ENCODE results near the gene ATG16L2.

DNA sequence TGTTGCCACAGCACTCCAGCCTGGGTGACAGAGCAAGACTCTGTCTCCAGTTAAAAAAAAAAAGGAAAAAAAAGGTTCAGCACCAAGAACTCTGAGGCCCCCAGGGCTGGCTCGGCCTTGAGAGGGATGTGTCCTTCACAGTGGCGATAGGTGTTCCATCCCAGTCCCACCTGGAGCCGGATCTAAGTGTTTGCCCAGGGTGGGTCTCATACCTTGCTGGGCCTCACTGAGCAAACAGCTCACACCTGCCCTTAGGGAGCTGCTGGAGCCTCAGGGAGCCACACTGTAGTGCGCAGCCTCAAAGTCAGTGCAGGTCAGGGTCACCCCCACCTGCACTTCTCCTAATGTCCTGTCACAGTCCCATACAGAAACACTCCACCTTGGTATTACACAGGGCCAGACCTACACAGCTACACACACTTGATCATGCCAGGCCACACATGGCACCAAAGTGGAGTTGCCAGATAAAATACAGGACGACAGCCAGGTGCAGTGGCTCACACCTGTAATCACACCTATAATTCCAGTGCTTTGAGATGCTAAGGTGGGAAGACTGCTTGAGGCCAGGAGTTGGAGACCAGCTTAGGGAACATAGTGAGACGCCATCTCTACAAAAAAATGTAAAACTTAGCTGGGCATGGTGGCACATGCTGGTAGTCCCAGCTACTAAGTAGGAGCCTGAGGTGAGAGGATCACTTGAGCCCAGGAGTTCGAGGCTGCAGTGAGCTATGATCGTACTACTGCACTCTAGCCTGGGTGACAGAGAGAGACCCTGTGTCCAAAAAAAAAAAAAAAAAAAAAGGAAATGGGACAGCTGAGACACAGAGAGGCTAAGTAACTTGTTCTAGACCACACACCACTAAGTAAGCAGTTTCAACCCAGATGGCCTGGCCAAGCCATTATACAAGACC, 27.7 kb upstream of the ATG16L2 start:
- TF ChIP-seq ZFP3 (CRISPR knock-in tag; IDR thresholded peaks at IDR 0.05): no peak
- no peak for TF ChIP-seq SNAI2 (CRISPR knock-in tag; IDR thresholded peaks at IDR 0.05)
- TF ChIP-seq, protein P1, sequence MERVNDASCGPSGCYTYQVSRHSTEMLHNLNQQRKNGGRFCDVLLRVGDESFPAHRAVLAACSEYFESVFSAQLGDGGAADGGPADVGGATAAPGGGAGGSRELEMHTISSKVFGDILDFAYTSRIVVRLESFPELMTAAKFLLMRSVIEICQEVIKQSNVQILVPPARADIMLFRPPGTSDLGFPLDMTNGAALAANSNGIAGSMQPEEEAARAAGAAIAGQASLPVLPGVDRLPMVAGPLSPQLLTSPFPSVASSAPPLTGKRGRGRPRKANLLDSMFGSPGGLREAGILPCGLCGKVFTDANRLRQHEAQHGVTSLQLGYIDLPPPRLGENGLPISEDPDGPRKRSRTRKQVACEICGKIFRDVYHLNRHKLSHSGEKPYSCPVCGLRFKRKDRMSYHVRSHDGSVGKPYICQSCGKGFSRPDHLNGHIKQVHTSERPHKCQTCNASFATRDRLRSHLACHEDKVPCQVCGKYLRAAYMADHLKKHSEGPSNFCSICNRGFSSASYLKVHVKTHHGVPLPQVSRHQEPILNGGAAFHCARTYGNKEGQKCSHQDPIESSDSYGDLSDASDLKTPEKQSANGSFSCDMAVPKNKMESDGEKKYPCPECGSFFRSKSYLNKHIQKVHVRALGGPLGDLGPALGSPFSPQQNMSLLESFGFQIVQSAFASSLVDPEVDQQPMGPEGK (CRISPR knock-in tag; IDR thresholded peaks at IDR 0.05; ENCODE audit: borderline replicate concordance): no peak
- TF ChIP-seq ARNTL (CRISPR knock-in tag; IDR thresholded peaks at IDR 0.05; ENCODE audit: borderline replicate concordance, low read depth): no peak
- no peak for TF ChIP-seq RARB (CRISPR knock-in tag; IDR thresholded peaks at IDR 0.05)
- TF ChIP-seq ISL1 (CRISPR knock-in tag; IDR thresholded peaks at IDR 0.05): no peak
- TF ChIP-seq, protein P2, sequence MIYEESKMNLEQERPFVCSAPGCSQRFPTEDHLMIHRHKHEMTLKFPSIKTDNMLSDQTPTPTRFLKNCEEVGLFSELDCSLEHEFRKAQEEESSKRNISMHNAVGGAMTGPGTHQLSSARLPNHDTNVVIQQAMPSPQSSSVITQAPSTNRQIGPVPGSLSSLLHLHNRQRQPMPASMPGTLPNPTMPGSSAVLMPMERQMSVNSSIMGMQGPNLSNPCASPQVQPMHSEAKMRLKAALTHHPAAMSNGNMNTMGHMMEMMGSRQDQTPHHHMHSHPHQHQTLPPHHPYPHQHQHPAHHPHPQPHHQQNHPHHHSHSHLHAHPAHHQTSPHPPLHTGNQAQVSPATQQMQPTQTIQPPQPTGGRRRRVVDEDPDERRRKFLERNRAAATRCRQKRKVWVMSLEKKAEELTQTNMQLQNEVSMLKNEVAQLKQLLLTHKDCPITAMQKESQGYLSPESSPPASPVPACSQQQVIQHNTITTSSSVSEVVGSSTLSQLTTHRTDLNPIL (CRISPR knock-in tag; IDR thresholded peaks at IDR 0.05; ENCODE audit: low read depth): no peak
- no peak for TF ChIP-seq PPARA (CRISPR knock-in tag; IDR thresholded peaks at IDR 0.05; ENCODE audit: borderline replicate concordance)
- no peak for TF ChIP-seq TOX (CRISPR knock-in tag; IDR thresholded peaks at IDR 0.05; ENCODE audit: borderline replicate concordance)
- TF ChIP-seq, protein P3, sequence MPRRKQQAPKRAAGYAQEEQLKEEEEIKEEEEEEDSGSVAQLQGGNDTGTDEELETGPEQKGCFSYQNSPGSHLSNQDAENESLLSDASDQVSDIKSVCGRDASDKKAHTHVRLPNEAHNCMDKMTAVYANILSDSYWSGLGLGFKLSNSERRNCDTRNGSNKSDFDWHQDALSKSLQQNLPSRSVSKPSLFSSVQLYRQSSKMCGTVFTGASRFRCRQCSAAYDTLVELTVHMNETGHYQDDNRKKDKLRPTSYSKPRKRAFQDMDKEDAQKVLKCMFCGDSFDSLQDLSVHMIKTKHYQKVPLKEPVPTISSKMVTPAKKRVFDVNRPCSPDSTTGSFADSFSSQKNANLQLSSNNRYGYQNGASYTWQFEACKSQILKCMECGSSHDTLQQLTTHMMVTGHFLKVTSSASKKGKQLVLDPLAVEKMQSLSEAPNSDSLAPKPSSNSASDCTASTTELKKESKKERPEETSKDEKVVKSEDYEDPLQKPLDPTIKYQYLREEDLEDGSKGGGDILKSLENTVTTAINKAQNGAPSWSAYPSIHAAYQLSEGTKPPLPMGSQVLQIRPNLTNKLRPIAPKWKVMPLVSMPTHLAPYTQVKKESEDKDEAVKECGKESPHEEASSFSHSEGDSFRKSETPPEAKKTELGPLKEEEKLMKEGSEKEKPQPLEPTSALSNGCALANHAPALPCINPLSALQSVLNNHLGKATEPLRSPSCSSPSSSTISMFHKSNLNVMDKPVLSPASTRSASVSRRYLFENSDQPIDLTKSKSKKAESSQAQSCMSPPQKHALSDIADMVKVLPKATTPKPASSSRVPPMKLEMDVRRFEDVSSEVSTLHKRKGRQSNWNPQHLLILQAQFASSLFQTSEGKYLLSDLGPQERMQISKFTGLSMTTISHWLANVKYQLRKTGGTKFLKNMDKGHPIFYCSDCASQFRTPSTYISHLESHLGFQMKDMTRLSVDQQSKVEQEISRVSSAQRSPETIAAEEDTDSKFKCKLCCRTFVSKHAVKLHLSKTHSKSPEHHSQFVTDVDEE (CRISPR knock-in tag; IDR thresholded peaks at IDR 0.05): no peak
- TF ChIP-seq ZFP30 (CRISPR knock-in tag; IDR thresholded peaks at IDR 0.05): no peak
- no peak for TF ChIP-seq ZNF70 (CRISPR knock-in tag; IDR thresholded peaks at IDR 0.05)
- no peak for TF ChIP-seq BACH2 (CRISPR knock-in tag; IDR thresholded peaks at IDR 0.05; ENCODE audit: borderline replicate concordance)
